SIG-M5 (cell line): Measurements from ENCODE around the gene KIF18B.

ENCODE experiments used
- DNase-seq: peaks from one replicate; lab custom pipeline; 2025; lab: John Stamatoyannopoulos, UW

Gene KIF18B

GRCh38 chr17:44875761-44876160 is 71.8 kb downstream of the KIF18B start:
- DNase-seq: no peak
